Tibial nerve (tissue), 4 donors: ENCODE measurements around the gene SPTLC2.

Source experiments
- CTCF ChIP-seq, 5 experiments: fragments of 200-600 bp in 3 of 5; fragments of 450-650 bp in 2 of 5; sonication (generic) in 3 of 5; IDR thresholded peaks; one replicate each; pipeline ENCODE4 v1.5.1; 2016 to 2019; ENCODE audit warnings: antibody characterized with exemption in 5 of 5, mild to moderate bottlenecking in 3 of 5, moderate library complexity in 2 of 5
- EP300 ChIP-seq, 2 donors: sonication (generic); formaldehyde crosslinking; IDR thresholded peaks; one replicate each; pipeline ENCODE4 v1.6.1; 2017; ENCODE audit warnings: antibody characterized with exemption in 2 of 2, mild to moderate bottlenecking in 1 of 2
- POLR2A ChIP-seq, 2 donors: fragments of 450-650 bp; IDR thresholded peaks; one replicate each; pipeline ENCODE4 v1.6.1; 2017; ENCODE audit warnings: antibody characterized with exemption in 2 of 2, mild to moderate bottlenecking in 2 of 2, moderate library complexity in 2 of 2

- TF ChIP-seq CTCF (IDR thresholded peaks at IDR 0.05) (no peak), POLR2A (IDR thresholded peaks at IDR 0.05) (no peak), EP300 (IDR thresholded peaks at IDR 0.05) (peak in 1 of 2 donors; percentile 55)
Measured at GRCh38 chr14:77593501-77593961, 22.9 kb downstream of the SPTLC2 start.
